Prostate gland (tissue), 2 donors: ENCODE measurements around the gene RNASE12. TPM values are rescaled to one million over a fixed set of nuclear protein-coding genes. Genes with fewer than 3 reads are reported as not detected.

Experiments
- DNase-seq: peaks from one replicate; pipeline ENCODE4 v3.0.0-alpha.2; 2019; ENCODE audit warnings: low spot score
- H3K27ac ChIP-seq, 2 donors: fragments of 200-600 bp; sonication (generic); 2 replicates each; pipeline ENCODE4 v1.5.1; 2017 to 2019
- H3K27me3 ChIP-seq: fragments of 200-600 bp; sonication (generic); replicated peaks from 2 replicates; pipeline ENCODE4 v1.5.1; 2019; ENCODE audit not compliant: insufficient read depth
- H3K36me3 ChIP-seq, 2 donors: fragments of 200-600 bp; sonication (generic); 1 replicate in 1 of 2; 2 replicates in 1 of 2; pipeline versions ENCODE4 v1.5.1 to v1.8.1; 2017 to 2019
- H3K4me1 ChIP-seq: fragments of 200-600 bp; sonication (generic); replicated peaks from 2 replicates; pipeline ENCODE4 v1.5.1; 2019
- H3K4me3 ChIP-seq, 2 donors: fragments of 200-600 bp; sonication (generic); 2 replicates each; pipeline ENCODE4 v1.5.1; 2017 to 2019
- H3K9me3 ChIP-seq: fragments of 200-600 bp; sonication (generic); 2 replicates; pipeline ENCODE4 v1.5.1; 2017
- CTCF ChIP-seq, 4 experiments: fragments of 200-600 bp in 2 of 4; fragments of 450-650 bp in 2 of 4; sonication (generic) in 2 of 4; IDR thresholded peaks; 1 replicate in 3 of 4; 2 replicates in 1 of 4; pipeline ENCODE4 v1.5.1; 2016 to 2019; ENCODE audit warnings: antibody characterized with exemption in 4 of 4, mild to moderate bottlenecking in 2 of 4, moderate library complexity in 2 of 4
- POLR2A ChIP-seq: fragments of 450-650 bp; IDR thresholded peaks from one replicate; pipeline ENCODE4 v1.6.1; 2016; ENCODE audit warnings: antibody characterized with exemption, mild to moderate bottlenecking
- POLR2AphosphoS5 ChIP-seq: sonication (generic); formaldehyde crosslinking; IDR thresholded peaks from one replicate; pipeline ENCODE4 v1.6.1; 2017; ENCODE audit warnings: antibody characterized with exemption
- WGBS: methylation state at CpG from one replicate; pipeline ENCODE4 v1.1.5; 2018; 5-methylcytosine and 5-hydroxymethylcytosine counted together
- intact Hi-C: fragments of 100-400 bp; cut with DNase I; formaldehyde crosslinking; loops from one replicate; pipeline ENCODE4 v1.14.2; 2022
- total RNA-seq, 2 donors: library from RNA; depleted of rRNA; stranded (reverse); fragments of >200 nt; gene quantifications; one replicate each; pipeline ENCODE4 v1.1.0, GENCODE V29; 2016

RNASE12 gene
- total RNA-seq, 2 donors from 2014 or later: not detected

- no peaks in the 10 kb centered on the region for H3K36me3 ChIP-seq
- H3K27ac ChIP-seq: no peak overlapping the region
- intact Hi-C loops: no loop called here
- H3K4me3 ChIP-seq: no peak overlapping the region
- no peak for DNase-seq
- H3K27me3 ChIP-seq: no peaks in the 10 kb centered on the region
- no peak for TF ChIP-seq POLR2AphosphoS5
- no peak for TF ChIP-seq POLR2A
- no peak for TF ChIP-seq CTCF (IDR thresholded peaks at IDR 0.05)
- WGBS: 86% methylated on average over 3 of the region's 3 CpGs
- H3K9me3 ChIP-seq: no peaks in the 10 kb centered on the region
- H3K4me1 ChIP-seq: no peaks in the 10 kb centered on the region
Measured at GRCh38 chr14:20551606-20552005, 39.6 kb downstream of the RNASE12 start.

- WGBS: 96% methylated on average over 2 of the region's 2 CpGs
- no peaks in the 10 kb centered on the region for H3K9me3 ChIP-seq
- intact Hi-C loops: no loop called here
Measured at GRCh38 chr14:20550926-20551325, 40.2 kb downstream of the RNASE12 start.

GRCh38 chr14:20548414-20549158 is 42.6 kb downstream of the RNASE12 start:
- H3K4me3 ChIP-seq: no peak overlapping the region
- DNase-seq: no peak
- TF ChIP-seq POLR2A (no peak), POLR2AphosphoS5 (no peak), CTCF (IDR thresholded peaks at IDR 0.05) (no peak)
- H3K27ac ChIP-seq: no peak overlapping the region
- intact Hi-C loops: no loop called here
- H3K9me3 ChIP-seq: no peaks in the 10 kb centered on the region
- 91% methylated on average over 10 of the region's 10 CpGs for WGBS
- H3K36me3 ChIP-seq: no peaks in the 10 kb centered on the region
- no peaks in the 10 kb centered on the region for H3K27me3 ChIP-seq
- no peaks in the 10 kb centered on the region for H3K4me1 ChIP-seq

More at GRCh38 chr14:20550926-20551325, 40.2 kb downstream of the RNASE12 start:
- no peak for TF ChIP-seq POLR2AphosphoS5
- TF ChIP-seq POLR2A: no peak
- no peak for TF ChIP-seq CTCF (IDR thresholded peaks at IDR 0.05)
- Histone ChIP-seq H3K36me3 (no peaks in the 10 kb centered on the region), H3K4me3 (no peak overlapping the region), H3K27ac (no peak overlapping the region), H3K4me1 (no peaks in the 10 kb centered on the region), H3K27me3 (no peaks in the 10 kb centered on the region)
- DNase-seq: no peak

GRCh38 chr14:20546877-20547276 is 44.3 kb downstream of the RNASE12 start:
- TF ChIP-seq POLR2AphosphoS5 (no peak), CTCF (IDR thresholded peaks at IDR 0.05) (no peak), POLR2A (no peak)
- no peaks in the 10 kb centered on the region for H3K4me1 ChIP-seq
- H3K9me3 ChIP-seq: no peaks in the 10 kb centered on the region
- no peak for DNase-seq
- H3K36me3 ChIP-seq: no peaks in the 10 kb centered on the region
- no peak overlapping the region for H3K4me3 ChIP-seq
- intact Hi-C loops: no loop called here
- H3K27me3 ChIP-seq: no peaks in the 10 kb centered on the region
- no peak overlapping the region for H3K27ac ChIP-seq
- 55% methylated on average over 3 of the region's 3 CpGs for WGBS

Other genes with a start within 250 kb of the RNASE12 start
- 10 to 100 TPM; 10.7 to 23.1 TPM for gene PARP2, start 247.7 kb downstream of the RNASE12 start, total RNA-seq
- 10 to 100 TPM; 25.8 to 31.0 TPM for gene TEP1, start 177.9 kb downstream of the RNASE12 start, total RNA-seq
- 1 to 10 TPM in 1 of 2 donors, under 1 TPM in 1; 0.77 to 1.7 TPM for gene KLHL33, start 155.2 kb downstream of the RNASE12 start, total RNA-seq
- gene OSGEP, start 136.6 kb downstream of the RNASE12 start, total RNA-seq: 10 to 100 TPM; 54.2 to 71.7 TPM
- gene APEX1, start 136.2 kb downstream of the RNASE12 start, total RNA-seq: 100 to 1,000 TPM; 113 to 178 TPM
- gene PIP4P1, start 129.9 kb downstream of the RNASE12 start, total RNA-seq: 10 to 100 TPM; 24.8 to 37.8 TPM
- gene PNP, start 122.0 kb downstream of the RNASE12 start, total RNA-seq: 10 to 100 TPM; 14.2 to 20.3 TPM
- 1 to 10 TPM in 1 of 2 donors, not detected in 1; 1.4 TPM for gene RNASE10, start 85.8 kb downstream of the RNASE12 start, total RNA-seq
- gene RNASE9, start 30.3 kb downstream of the RNASE12 start, total RNA-seq: not detected
- gene RNASE11, start 3.4 kb downstream of the RNASE12 start, total RNA-seq: 1 to 10 TPM in 1 of 2 donors, not detected in 1; 1.0 TPM
- gene OR6S1, start 50.3 kb upstream of the RNASE12 start, total RNA-seq: not detected
- gene RNASE4, start 93.2 kb upstream of the RNASE12 start, total RNA-seq: 100 to 1,000 TPM in 1 of 2 donors, 10 to 100 TPM in 1; 71.6 to 150 TPM
- gene ANG, start 97.4 kb upstream of the RNASE12 start, total RNA-seq: 10 to 100 TPM; 58.6 to 78.2 TPM
- not detected for gene EDDM3A, start 154.5 kb upstream of the RNASE12 start, total RNA-seq
- gene EDDM3B, start 177.0 kb upstream of the RNASE12 start, total RNA-seq: not detected
- 10 to 100 TPM in 1 of 2 donors, 1 to 10 TPM in 1; 9.3 to 12.8 TPM for gene RNASE6, start 189.9 kb upstream of the RNASE12 start, total RNA-seq
- 1,000 to 10,000 TPM in 1 of 2 donors, 10 to 100 TPM in 1; 30.1 to 3,158 TPM for gene RNASE1, start 211.5 kb upstream of the RNASE12 start, total RNA-seq